GM12875 (cell line): ENCODE results near the gene SHISA4.

Experiments
- H3K4me3 ChIP-seq: one replicate; pipeline ENCODE4 v1.5.1; 2011; ENCODE audit warnings: low read depth, low read length, control low read depth
- TF ChIP-seq, protein P1 (sequence below): IDR thresholded peaks from 2 replicates; pipeline ENCODE4 v1.5.1; 2011; ENCODE audit warnings: low read depth, mild to moderate bottlenecking, control low read depth, inconsistent platforms, low read length, moderate library complexity, borderline replicate concordance; ENCODE audit not compliant: insufficient read depth

Gene SHISA4

DNA sequence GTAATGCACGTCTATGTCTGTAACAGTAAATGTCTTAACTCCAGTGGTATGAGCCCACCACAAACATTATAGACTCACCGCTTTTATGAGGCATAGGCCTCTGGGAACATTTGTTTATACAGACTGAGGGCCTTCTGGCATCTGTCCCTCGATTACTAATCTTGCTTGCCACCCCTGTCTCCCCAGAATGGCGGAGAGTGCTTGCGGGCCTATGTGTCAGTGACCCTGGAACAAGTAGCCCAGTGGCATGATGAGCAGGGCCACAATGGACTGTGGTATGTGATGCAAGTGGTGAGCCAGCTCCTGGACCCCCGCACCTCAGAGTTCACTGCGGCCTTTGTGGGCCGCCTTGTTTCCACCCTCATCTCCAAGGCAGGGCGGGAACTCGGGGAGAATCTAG is 18.3 kb upstream of the SHISA4 start:
- H3K4me3 ChIP-seq = no peak overlapping the region
- TF ChIP-seq, protein P1, sequence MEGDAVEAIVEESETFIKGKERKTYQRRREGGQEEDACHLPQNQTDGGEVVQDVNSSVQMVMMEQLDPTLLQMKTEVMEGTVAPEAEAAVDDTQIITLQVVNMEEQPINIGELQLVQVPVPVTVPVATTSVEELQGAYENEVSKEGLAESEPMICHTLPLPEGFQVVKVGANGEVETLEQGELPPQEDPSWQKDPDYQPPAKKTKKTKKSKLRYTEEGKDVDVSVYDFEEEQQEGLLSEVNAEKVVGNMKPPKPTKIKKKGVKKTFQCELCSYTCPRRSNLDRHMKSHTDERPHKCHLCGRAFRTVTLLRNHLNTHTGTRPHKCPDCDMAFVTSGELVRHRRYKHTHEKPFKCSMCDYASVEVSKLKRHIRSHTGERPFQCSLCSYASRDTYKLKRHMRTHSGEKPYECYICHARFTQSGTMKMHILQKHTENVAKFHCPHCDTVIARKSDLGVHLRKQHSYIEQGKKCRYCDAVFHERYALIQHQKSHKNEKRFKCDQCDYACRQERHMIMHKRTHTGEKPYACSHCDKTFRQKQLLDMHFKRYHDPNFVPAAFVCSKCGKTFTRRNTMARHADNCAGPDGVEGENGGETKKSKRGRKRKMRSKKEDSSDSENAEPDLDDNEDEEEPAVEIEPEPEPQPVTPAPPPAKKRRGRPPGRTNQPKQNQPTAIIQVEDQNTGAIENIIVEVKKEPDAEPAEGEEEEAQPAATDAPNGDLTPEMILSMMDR = no peak

DNA sequence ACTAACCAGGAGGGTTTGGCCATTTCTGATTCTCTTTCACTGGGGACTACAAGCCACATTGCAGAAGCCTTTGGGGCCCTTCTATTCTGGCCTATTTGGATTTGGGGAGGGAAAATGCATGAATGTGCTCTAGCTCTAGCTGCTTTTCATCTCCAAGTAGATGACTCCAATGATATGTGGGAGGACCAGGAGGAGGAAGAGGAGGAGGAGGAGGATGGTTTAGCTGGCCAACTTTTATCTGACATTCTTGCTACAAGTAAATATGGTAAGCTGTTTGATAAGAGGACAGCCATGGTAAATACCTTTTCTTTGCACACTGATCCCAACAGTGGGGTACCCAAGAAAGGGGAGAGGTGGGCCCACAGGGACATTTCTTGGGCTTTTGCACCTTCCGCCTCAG is 14.0 kb upstream of the SHISA4 start:
- no peak overlapping the region for H3K4me3 ChIP-seq
- TF ChIP-seq, protein P1 = no peak

DNA sequence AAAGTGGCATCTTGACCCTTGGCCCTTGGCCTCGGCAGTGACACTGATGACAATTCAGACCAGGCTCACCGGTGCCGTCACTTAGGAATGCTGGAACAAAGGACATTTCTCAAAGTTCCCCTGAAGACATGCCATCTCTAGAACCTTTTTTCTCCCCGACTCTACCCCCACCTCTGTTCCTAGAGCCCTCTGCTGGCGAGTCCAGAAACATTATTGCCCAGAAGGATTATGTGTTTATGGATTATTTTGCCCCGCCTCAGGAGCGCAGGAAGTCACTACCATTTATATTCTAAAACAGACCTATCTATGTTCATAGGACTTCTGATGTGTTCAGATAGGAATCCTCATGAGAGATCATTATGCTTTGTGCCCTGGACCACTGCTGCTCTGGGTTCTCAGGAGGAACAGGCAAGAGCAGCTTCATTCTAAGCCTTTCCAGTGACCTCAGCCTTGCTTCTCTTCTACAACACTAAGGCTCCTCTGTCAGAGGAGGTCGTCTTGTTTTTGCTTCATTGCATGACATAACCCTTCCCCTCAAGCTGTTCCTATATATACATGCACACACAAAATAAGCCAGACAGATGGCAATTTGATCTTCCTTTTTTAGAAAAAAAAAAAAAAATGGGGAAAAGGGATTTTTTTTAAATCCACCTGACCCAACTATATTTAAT is 12.4 kb upstream of the SHISA4 start:
- H3K4me3 ChIP-seq = no peak overlapping the region
- TF ChIP-seq, protein P1 = peak; percentile 11; the same call in 1 of the 2 replicates

DNA sequence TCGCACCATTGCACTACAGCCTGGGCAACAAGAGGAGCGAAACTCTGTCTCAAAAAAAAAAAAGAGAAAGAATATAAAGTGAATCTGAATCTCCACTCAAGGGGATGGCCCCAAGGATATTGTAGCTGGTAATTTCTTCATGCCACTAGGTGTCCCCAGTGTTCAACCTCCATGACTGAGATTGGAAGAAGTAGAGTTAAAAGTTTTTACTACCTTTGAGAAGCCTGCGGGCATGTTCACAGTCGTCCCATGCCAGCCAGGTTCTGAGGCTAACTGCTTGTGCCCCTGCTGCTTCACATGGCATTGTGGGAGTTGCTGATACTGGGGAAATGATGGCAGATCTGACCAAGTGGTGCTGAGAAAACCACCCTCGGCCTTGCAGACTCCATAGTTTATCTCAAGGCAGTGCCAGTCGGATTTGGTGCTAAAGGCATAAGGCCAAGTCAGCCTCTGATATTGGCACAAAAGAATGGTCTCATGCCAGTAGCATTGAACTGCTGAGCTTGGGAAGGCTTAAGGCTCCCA is 10.8 kb upstream of the SHISA4 start:
- TF ChIP-seq, protein P1 = peak; percentile 63; the same call in 1 of the 2 replicates
- H3K4me3 ChIP-seq = no peak overlapping the region

DNA sequence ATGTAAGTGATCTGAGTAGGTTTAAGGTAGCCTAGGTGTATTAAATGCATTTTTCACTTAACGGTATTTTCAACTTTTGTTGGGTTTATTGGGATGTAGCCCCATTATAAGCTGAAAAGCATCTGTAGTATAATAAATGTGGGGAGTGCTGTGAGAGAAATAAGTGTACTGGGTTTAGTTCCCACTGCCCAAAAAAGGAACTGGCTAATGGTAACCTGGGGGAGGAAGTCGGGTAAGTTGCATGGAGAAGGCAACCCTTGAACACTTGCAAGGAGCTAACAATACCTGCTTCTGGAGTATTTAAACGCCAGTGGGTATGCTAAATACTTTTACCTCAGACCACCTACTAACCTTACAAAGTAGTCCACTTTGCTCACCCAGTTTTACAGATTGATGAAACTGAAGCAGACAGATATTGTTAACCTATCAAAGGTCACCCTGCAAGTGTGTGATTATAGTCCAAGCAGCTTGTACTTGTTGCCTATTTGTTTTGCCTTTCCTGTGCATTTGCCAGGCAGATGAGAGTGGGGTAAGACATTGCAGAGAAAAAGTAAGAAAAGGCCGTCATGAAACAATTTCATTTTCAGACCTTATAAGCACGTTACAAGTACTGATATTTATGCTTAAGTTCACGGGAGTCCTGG is 7.6 kb upstream of the SHISA4 start:
- no peak overlapping the region for H3K4me3 ChIP-seq
- TF ChIP-seq, protein P1 = no peak

DNA sequence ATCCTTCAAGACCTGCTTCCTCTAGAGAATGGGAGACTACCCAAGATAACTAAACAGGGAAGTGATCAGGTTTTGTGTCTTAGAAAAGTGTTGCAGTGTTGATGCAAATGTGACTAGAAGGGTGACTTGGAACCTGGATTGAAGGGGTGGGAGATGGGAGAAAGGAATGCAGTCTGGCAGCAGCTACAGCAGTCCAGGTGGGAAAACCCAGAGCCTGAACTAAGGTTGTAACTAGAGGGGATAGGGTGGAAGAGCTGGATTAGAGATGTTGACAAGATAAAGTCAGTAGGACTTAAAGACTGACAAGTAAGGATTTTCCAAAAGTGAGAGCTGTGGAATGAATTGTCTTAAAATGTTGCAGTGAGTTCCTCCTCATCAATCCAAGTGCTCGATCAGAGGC is 7.1 kb upstream of the SHISA4 start:
- no peak overlapping the region for H3K4me3 ChIP-seq
- TF ChIP-seq, protein P1 = no peak
